HUDEP-2 (cell line): ENCODE data around the gene FNBP1.
"Not testable (repeated sequence)": the region's sequence is repeated elsewhere in the genome, so short reads cannot be mapped to it uniquely, and the experiment has no call there.

Source experiments
- DNase-seq, 76 experiments: peaks; one replicate each; lab custom pipeline; 2025; ENCODE audit not compliant: unreplicated experiment in 76 of 76; lab: John Stamatoyannopoulos, UW

Gene FNBP1

DNA sequence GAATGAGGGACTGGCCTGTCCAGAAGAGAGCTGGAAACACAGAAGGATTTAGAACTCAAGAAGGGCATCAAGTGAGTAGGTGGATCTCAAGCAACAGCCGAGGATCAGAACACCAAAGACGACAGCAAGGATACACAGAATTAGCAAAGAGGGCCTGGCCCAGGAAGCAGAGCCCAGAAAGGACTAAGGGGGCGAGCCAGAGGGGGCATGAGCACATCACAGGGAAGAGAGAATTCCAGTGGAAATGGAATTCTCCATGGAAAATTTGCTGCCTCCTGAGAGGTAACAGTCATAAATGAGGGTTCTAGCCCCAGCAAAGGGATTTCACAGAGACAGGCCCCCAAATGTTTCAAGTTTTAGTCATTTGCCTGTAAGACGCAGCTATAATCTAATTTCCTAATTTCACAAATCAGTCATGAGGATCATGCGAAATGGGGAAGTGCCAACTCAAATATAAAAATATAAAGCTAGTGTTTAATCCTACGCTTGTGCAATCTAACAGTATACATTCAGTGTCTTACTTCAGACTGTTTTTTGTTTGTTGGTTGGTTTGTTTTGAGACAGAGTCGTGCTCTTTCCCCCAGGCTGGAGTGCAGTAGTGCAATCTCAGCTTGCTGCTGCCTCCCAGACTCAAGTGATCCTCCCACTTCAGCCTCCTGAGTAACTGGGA is 46.7 kb downstream of the FNBP1 start:
- no peak for DNase-seq

DNA sequence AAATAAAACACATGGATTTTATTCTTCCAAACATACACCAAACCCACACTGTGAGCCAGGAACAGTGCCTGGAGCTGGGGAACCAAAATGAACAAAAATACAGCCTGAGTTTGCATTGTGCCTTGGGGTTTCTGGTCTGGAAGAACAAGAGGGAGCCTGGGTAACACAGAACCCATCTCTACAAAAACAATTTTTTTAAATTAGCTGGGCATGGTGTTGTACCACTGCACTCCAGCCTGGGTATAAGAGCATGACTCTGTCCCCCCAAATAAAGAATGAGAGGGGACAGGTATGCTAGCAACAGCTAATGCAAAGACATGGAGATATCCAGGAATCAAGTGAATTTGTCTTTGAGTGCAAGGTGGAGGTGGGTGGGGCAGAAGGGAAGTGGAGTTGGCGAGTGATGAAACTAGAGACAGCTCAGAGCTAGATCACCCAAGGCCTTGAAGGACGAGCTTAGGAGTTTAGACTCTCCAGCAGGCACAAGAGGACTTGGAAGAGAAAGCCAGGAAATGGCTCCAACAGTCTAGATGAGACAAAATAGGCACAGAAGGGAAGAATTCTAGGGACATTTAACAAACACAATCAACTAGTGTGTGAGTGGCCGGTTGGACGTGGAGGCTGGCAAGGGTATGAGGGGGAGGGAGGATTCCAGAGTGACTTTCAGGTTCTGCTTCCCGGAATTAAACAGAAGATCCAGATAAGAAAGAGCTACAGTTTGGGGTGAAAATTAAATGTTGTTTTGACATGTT is 47.4 kb downstream of the FNBP1 start:
- no peak for DNase-seq

DNA sequence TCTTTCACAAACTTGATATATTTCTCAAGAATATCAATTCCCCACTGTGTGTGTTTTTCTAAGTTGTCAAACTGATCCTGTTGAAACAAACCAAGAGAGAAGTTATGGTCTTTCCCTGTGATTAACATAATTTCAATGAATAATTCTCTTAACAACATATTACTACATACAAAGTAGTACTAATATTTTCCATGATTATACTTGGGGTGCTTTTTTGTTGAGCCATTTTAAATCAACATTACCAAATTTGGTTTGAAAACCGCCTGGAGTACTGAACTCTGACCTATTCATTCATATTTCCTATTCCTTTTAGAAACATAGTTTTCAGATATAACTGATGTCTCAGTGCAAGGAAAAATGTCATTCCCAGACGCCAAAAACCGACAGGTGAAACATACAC is 48.1 kb downstream of the FNBP1 start:
- no peak for DNase-seq

DNA sequence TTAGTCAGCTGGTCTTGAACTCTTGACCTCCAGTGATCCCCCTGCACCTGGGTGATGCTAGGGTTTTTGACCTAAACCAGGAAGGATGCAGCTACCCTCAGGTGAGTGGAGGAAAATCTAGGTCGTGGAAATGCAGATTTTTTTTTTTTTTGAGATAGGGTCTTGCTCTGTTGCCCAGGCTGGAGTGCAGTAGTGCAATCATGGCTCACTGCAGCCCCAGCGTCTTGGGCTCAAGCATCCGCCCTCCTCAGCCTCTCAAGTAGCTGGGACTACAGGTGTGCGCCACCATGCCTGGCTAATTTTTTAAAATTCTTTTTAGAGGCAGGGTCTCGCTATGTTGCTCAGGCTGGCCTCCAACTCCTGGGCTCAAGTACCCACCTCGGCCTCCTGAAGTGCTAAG is 51.9 kb downstream of the FNBP1 start:
- not testable (repeated sequence) for DNase-seq

DNA sequence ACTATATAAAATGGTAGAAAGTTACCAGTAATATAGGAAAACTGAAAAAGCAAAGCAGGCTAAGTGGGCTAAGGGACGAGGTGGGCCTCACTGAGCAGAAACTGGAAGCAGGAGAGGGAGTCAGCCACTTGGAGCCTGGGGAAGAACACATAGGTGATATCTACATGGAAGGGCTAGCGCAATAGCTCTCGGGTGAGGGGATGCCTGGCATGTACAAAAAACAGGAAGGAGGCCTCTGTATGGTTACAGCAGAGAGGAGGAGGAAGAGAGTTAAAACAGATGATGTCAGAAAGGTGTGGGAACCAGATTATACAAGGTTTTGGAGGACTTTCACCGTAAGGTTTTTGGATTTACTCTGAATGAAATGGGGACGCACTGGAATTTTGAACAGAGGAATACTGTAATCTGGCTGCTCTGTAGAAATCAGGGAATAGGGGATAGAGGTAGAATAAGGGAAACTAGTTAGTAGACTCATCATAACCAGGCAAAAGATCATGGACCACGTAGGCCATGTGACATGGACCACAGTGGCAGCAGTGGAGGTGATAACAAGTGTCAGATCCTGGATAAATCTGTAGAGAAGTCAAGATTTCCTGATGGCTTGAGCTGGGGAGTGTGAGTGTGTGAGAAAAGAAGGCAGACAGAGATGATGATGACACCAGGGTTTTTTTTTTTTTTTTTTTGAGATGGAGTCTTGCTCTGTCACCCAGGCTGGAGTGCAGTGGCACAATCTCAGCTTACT is 52.5 kb downstream of the FNBP1 start:
- DNase-seq: no peak

DNA sequence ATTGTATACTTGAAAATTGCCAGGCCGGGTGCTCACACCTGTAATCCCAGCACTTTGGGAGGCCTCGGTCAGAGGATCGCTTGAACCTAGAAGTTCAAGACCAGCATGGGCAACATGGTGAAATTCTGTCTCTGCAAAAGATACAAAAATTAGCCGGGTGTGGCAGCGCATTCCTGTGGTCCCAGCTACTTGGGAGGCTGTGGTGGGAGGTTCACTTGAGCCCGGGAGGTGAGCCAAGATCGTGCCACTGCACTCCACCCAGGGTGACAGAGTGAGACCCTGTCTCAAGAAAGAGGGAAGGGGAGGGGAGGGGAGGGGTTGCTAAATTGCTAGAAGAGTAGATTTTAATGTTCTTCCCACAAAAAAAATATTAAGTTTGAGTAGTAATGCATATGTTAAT is 53.2 kb downstream of the FNBP1 start:
- DNase-seq: peak in 10 of 76 experiments; percentile 3 to 20 (median 8)

DNA sequence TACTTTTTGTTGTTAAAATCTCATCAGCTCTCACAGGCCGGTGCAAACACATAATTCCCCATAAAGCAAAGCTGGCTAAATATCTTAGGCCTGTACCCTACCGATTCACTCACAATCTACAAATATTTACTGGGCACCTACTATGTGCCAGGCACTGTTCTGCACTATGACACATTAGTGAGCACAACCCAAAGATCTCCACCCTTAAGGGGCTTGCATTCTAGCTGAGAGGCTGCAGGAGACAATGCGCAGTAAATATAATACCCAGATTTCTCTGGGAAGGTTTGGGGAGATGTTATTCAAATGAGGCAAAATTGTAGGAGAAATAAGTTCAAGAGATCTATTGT is 53.7 kb downstream of the FNBP1 start:
- DNase-seq: no peak

DNA sequence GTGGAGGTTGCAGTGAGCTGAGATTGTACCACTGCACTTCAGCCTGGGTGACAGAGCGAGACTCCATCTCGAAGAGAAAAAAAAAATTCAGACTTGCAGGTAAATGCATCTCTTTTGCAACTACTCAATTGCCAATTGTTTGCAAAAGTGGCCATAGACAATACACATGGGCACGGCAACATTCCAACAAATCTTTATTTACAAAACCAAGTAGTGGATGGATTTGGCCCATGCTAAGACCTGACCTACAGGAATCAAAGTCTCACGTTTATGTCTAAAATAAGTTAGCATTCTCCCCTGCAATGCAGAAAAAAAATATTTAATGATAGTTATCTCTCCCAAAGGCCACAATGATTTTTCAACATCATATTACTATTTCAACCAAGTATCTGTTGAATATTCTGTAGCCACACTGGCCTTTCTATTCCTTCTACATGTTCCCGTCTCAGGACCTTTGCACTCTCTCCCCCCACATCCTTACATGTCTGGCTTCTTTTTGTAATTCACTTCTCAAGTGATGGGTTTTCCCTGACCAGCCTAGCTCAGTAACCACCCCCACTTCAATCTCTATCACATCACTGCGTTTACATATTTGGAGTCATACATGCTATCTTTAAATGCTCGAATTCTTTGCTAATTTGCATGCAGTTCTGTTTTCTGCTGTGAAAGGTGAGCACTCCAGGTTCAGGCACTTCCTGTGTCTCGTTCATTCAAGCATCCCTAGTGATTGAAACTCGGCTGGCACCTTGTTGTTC is 54.2 kb downstream of the FNBP1 start:
- DNase-seq: no peak

DNA sequence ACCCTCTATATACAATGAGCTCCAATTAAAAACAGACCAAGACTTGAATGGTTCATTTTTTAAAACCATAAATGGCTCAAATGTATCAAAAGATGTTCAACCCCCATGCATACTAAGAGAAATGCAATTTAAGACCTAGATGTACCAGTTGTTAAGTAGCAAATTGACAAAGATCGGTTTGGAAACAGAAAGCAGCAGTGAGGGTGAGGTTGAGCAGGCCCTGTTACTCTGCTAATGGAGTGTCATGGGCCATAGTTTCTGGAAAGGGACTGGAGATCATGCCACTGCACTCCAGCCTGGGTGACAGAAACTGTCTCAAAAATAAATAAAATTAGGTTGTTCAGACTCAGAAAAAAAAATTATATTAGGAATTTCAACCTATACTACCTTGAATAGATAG is 55.0 kb downstream of the FNBP1 start:
- no peak for DNase-seq

DNA sequence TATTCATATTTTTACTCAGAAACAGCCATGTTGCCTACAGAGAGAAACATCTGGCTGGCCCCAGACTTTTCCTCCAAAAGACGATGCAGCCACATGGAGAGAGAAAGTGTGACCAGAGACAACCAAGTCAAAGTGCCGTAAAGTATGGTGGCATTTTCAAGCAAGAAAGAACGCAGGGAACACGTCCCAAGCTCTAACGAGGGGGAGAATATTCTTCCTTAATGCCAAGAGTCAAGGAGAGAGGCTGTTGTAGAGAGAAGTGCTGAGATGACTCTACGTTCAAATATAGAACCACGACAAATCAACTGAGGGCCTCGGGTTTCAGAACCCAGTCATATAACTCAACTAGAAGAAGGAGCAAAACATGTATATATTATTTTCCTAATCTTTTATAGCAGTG is 55.9 kb downstream of the FNBP1 start:
- DNase-seq: no peak

DNA sequence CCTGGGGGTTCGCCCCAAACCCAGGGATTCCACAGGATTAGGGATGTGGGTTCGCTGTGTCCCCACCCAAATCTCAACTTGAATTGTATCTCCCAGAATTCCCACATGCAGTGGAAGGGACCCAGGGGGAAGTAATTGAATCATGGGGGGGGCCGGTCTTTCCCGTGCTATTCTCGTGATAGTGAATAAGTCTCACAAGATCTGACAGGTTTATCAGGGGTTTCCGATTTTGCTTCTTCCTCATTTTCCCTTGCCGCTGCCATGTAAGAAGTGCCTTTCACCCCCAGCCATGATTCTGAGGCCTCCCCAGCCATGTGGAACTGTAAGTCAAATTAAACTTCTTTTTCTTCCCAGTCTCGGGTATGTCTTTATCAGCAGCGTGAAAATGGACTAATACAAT is 58.4 kb downstream of the FNBP1 start:
- DNase-seq: not testable (repeated sequence)

DNA sequence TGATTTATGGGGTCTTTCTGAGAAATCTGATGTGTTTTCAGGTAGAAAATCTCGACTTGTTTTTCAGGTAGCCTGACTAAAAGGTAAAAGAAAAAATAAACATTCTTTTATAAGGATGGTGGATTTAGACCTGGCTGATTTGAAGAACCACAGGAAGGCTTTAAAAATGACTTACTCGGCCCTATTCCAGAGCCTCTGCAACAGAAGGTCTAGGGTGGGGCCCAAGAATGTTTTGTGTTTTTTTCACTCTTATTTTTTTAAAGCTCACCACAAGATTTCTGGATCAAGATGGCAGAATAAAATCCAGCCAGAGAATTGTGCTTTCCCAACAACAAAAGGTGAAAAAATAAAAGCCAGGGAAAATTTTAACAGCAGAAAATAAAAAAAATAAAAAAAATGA is 59.1 kb downstream of the FNBP1 start:
- DNase-seq: no peak

DNA sequence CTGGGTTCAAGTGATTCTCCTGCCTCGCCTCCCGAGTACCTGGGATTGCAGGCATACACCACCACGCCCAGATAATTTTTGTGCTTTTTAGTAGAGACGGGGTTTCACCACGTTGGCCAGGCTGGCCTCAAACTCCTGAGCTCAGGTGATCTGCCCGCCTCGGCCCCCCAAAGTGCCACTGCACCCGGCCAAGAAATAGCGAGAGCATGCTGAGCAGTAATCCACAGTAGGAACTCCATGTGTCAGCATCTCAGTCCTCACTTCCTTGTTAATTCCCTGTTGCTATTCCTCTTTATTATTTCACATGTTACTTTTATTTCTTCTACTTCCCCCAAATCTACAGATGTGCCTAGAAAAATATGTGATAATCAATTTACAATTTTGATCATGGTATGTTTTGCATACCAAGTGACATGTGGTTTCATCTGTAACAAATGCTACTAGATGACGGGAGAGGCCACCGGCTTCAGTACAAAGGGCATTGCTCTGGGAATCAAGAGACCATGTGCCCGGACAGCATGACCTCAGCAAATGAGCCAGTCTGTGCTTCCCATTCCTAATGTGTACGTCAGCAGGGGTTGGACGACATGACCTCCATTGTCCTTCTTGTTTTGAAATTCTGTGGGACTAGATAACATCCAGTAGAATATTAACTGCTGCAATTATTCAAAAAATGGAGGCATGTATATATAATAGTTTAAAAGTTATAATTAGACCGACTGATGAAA is 61.6 kb downstream of the FNBP1 start:
- no peak for DNase-seq

DNA sequence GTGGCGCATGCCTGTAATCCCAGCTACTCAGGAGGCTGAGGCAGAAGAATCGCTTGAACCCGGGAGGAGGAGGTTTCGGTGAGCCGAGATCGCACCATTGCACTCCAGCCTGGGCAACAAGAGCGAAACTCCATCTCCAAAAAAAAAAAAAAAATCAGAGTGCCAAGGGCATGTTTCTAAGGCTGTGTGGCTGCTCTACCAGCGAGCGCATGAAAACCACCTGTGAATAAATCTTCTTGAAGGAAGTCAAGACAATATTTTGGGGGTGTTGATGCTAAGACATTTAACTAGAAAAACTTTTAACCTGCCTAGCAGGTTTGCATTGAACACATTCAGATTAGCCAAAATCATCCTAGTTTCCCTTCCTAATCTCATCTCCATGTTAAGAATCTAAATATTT is 62.8 kb downstream of the FNBP1 start:
- not testable (repeated sequence) for DNase-seq

DNA sequence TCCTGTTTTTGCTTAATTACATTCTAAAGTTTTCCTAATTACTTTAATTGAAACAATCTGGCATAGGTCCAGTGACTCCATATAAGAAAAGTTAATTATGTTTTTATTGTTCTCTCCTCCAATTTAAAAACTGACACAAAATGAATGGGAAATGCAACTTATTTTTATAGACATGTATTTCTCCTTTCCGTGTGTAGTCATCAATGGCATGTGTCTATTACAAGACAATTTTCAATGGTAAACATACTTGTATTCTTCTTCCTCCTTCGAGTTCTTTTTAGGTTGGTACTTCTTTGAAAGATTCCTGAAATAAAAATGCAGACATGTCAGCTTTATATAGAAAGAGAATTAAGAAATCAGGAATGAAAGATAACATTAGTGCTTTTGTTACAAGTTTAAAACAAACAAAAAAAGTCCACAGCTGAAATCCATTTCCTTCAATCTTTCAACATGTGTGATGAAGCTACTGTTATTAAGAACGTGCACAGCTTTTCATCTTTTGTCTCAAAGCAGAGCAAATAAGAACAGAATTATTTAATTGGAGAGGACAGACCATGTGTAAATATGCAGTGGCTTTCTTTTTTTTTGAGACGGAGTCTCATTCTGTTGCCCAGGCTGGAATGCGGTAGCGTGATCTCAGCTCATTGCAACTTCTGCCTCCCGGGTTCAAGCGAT is 63.8 kb downstream of the FNBP1 start:
- DNase-seq: no peak

DNA sequence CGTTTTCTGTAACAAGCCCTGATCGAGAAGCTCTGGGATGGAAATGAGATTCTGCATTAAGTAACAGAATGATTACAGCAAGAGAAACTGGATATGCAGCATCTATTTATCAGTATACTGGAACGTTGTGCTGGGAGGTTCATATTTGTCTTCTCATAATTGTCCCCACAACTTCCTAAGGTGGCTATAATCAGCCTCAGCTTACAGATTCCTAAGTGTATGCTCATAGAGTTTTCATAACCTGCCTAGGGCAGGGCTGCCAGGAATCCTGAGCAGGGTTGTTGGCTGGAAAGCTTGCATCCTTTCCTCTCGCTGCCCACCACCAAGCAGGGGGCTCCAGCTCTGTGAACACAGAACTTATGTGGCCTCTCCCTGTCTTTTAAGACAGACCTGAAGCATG is 70.2 kb downstream of the FNBP1 start:
- DNase-seq: no peak

DNA sequence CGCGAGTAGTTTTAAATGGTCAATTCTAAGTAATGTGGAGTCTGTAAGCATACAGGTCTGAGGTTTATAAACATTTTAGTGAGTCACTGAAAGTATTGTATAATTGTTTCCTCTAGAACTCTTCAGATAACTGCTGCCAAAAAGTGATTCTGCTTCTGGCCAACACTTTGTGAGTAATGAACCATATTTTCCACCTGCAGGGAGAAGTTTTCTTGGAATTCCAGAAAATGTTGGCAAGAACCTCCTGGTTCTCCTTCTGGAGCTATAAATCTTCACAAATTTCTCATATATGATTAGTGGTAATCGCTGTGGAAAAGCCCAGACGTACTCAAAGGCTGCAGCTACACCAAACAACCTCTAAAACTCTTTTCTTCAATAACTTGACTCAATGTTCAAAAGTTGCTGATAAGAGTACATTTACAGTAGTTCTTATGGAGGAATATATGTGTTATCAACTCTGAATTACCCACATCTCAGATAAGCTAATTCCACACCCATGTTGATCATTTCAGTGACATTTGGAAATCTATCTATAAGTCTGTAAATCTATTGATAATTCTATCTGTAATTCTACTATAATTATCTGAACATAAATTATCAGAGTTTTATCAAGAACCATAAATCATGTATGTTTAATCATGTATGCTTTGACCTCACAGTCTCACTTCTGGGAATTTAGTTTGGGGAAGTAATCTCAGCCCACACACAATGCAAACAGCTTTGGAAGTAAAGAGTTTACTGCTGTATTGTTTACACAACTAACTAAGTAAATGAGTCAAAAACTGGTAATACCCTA is 74.1 kb downstream of the FNBP1 start:
- DNase-seq: no peak

DNA sequence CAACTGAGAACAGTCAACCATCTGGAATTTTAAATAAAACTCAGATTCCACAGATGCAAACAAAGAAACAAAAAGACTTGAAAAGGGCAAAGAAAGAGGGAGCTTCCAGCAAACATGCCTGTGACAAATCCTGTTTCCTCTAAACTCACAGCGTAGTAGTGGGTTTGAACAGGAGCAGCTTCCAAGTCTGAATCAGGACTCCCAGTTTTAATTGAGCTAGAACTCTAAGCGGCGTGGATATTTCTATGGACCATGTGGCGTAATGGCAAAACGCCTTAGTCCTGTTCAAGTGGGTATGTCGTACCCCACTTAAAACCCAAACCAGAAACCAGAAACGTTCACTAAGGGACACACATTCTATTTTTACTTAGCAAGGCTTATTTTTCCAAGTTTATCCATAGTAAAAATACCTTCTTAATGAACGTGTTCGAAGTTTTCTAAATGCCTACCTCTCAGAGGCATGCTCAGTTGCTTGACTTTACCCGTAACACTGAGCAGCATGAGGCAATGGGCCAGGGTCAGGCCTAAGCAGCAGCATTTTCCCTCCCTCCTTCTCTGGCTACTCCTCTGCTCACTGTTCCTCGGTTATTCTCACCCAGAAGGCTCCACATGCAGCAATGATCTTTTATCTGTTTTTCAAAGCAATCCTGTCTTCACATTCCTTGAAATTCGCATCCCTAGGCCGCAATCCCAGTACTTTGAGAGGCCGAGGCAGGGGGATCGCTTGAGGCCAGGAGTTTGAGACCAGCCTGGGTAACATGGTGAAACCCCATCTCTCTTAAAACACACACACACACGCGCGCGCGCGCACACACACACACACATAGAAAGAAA is 77.9 kb downstream of the FNBP1 start:
- no peak for DNase-seq
